Measurements from ENCODE around the gene TRAF3. TPM values are rescaled to one million over a fixed set of nuclear protein-coding genes. Genes with fewer than 3 reads are reported as not detected.

The TRAF3 gene
- total RNA-seq, 1 donor from 2014 or later, result 35.3 TPM

- no peak for FAIRE-seq
- no peak for TF ChIP-seq CTCF (IDR thresholded peaks at IDR 0.05; ENCODE audit: insufficient read depth, low read length, severe bottlenecking)
- no peak overlapping the region for H3K4me3 ChIP-seq (ENCODE audit: low read depth, low read length)
- H3K27me3 ChIP-seq (ENCODE audit: control insufficient read depth, insufficient read depth, low read length), result no peaks in the 10 kb centered on the region
- H3K36me3 ChIP-seq (ENCODE audit: control insufficient read depth, insufficient read depth, low read length), result peaks cover 6% of the 10 kb centered on the region
- no peak for DNase-seq (ENCODE audit: low read depth)
Observed at GRCh38 chr14:102882226-102882906, 105.1 kb downstream of the TRAF3 start.

GRCh38 chr14:102883089-102883541, 105.9 kb downstream of the TRAF3 start:
- no peaks in the 10 kb centered on the region for H3K27me3 ChIP-seq (ENCODE audit: control insufficient read depth, insufficient read depth, low read length)
- no peak overlapping the region for H3K4me3 ChIP-seq (ENCODE audit: low read depth, low read length)
- DNase-seq (ENCODE audit: low read depth), result no peak
- H3K36me3 ChIP-seq (ENCODE audit: control insufficient read depth, insufficient read depth, low read length), result peaks cover 6% of the 10 kb centered on the region
- TF ChIP-seq CTCF (IDR thresholded peaks at IDR 0.05; ENCODE audit: insufficient read depth, low read length, severe bottlenecking), result no peak
- FAIRE-seq, result no peak

GRCh38 chr14:102883554-102883953, 106.3 kb downstream of the TRAF3 start:
- TF ChIP-seq CTCF (IDR thresholded peaks at IDR 0.05; ENCODE audit: insufficient read depth, low read length, severe bottlenecking), result no peak
- DNase-seq (ENCODE audit: low read depth) (no peak), FAIRE-seq (no peak)
- Histone ChIP-seq H3K27me3 (ENCODE audit: control insufficient read depth, insufficient read depth, low read length) (no peaks in the 10 kb centered on the region), H3K36me3 (ENCODE audit: control insufficient read depth, insufficient read depth, low read length) (peaks cover 6% of the 10 kb centered on the region), H3K4me3 (ENCODE audit: low read depth, low read length) (no peak overlapping the region)

GRCh38 chr14:102885737-102886447, 108.6 kb downstream of the TRAF3 start:
- no peak for TF ChIP-seq CTCF (IDR thresholded peaks at IDR 0.05; ENCODE audit: insufficient read depth, low read length, severe bottlenecking)
- DNase-seq (ENCODE audit: low read depth) (no peak), FAIRE-seq (no peak)
- Histone ChIP-seq H3K4me3 (ENCODE audit: low read depth, low read length) (no peak overlapping the region), H3K36me3 (ENCODE audit: control insufficient read depth, insufficient read depth, low read length) (peaks cover 8% of the 10 kb centered on the region), H3K27me3 (ENCODE audit: control insufficient read depth, insufficient read depth, low read length) (no peaks in the 10 kb centered on the region)

- FAIRE-seq (no peak), DNase-seq (ENCODE audit: low read depth) (peak; percentile 5)
- Histone ChIP-seq H3K4me3 (ENCODE audit: low read depth, low read length) (no peak overlapping the region), H3K27me3 (ENCODE audit: control insufficient read depth, insufficient read depth, low read length) (no peaks in the 10 kb centered on the region), H3K36me3 (ENCODE audit: control insufficient read depth, insufficient read depth, low read length) (peaks cover 13% of the 10 kb centered on the region)
- no peak for TF ChIP-seq CTCF (IDR thresholded peaks at IDR 0.05; ENCODE audit: insufficient read depth, low read length, severe bottlenecking)
Observed at GRCh38 chr14:102888748-102889147, 111.5 kb downstream of the TRAF3 start.
